Measurements from ENCODE around the gene HOXB4.

HOXB4 gene

DNA sequence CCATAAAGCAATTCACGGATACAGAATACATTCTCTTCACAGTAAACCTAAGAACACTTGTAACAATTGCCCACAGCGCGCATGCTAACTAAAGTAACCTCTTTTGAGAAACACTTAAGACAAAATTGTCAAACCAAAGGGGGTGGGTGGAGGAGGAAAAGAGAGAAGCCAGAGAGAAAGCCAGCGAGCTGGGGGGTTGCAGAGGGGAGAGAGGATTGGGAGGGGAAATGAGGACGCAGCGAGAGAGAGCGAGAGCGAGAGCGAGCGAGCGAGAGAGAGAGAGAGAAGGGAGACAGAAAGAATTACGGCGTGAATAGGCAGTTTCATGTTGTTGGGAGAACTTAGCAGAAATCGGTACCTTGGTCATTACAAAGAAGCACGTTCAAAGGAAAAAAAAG is 34.3 kb upstream of the HOXB4 start:
- Histone ChIP-seq H3K27ac (ENCODE audit: low read depth, low read length) (no peak overlapping the region), H3K27me3 (ENCODE audit: control insufficient read depth, low read length) (peaks cover 48% of the 10 kb centered on the region), H3K9me2 (replicated peaks; ENCODE audit: control insufficient read depth, low read length) (no peaks in the 10 kb centered on the region), H3K79me2 (ENCODE audit: control insufficient read depth, low read length) (no peaks in the 10 kb centered on the region), H3K36me3 (ENCODE audit: control insufficient read depth, low read length) (no peaks in the 10 kb centered on the region), H3K4me1 (ENCODE audit: control insufficient read depth, low read length) (peaks cover 24% of the 10 kb centered on the region), H3K9me3 (ENCODE audit: control insufficient read depth, insufficient read depth, low read length) (no peaks in the 10 kb centered on the region), H3F3A (ENCODE audit: control insufficient read depth, insufficient read depth) (no peaks in the 10 kb centered on the region), H4K20me1 (ENCODE audit: control insufficient read depth, insufficient read depth, low read depth, low read length) (no peaks in the 10 kb centered on the region), H3K4me3 (ENCODE audit: low read length) (peak overlapping the region; percentile 83), H3K4me2 (ENCODE audit: low read length) (peak overlapping the region; percentile 82)
- TF ChIP-seq, protein P1, sequence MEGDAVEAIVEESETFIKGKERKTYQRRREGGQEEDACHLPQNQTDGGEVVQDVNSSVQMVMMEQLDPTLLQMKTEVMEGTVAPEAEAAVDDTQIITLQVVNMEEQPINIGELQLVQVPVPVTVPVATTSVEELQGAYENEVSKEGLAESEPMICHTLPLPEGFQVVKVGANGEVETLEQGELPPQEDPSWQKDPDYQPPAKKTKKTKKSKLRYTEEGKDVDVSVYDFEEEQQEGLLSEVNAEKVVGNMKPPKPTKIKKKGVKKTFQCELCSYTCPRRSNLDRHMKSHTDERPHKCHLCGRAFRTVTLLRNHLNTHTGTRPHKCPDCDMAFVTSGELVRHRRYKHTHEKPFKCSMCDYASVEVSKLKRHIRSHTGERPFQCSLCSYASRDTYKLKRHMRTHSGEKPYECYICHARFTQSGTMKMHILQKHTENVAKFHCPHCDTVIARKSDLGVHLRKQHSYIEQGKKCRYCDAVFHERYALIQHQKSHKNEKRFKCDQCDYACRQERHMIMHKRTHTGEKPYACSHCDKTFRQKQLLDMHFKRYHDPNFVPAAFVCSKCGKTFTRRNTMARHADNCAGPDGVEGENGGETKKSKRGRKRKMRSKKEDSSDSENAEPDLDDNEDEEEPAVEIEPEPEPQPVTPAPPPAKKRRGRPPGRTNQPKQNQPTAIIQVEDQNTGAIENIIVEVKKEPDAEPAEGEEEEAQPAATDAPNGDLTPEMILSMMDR (IDR thresholded peaks at IDR 0.05; ENCODE audit: low read depth, low read length, poor library complexity, severe bottlenecking) = no peak
- TF ChIP-seq EZH2phosphoT487 (IDR thresholded peaks at IDR 0.05; ENCODE audit: borderline replicate concordance, low read length) = peak; percentile 98; the same call in 1 of the 2 replicates

DNA sequence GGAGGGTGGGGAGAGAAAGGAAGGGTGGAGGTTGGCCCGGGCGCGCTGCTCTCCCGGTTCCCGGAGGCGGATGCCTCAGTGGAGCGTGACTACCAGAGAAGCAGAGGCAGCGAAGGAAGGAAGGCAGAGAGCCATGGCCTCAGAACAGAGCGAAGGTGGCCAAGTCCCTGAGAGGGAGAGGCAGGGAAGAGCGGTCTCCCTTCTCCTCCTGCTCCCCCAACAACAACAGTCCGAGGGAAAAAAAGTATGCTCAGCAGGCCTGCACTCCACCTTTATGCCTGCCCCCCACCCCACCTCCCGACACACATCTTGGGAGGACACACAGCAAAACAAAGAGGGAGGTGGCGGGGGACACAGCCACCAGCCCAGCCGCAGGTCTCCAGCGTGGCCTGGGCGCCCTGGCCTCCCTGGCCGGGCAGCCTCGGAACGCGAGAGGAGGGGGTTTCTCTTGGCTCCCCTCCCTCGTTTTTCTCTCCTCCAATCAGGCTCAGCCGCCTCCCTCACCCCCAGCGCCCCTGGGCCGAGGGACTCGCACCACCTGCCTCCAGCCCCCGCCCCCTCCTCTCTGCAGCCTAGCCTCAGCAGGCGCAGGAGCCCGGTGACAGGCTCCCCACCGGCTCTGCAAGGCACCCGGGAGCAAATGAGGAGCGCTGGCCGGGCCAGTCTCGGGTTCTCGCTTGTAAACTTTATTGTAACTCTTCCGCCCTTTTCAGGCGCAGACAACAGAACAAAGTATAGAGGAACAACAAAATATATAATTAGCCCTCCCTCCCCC is 33.7 kb upstream of the HOXB4 start:
- Histone ChIP-seq H3K9me3 (ENCODE audit: control insufficient read depth, insufficient read depth, low read length) (no peaks in the 10 kb centered on the region), H3K4me3 (ENCODE audit: low read length) (peak overlapping the region; percentile 83), H3K36me3 (ENCODE audit: control insufficient read depth, low read length) (no peaks in the 10 kb centered on the region), H3F3A (ENCODE audit: control insufficient read depth, insufficient read depth) (no peaks in the 10 kb centered on the region), H3K79me2 (ENCODE audit: control insufficient read depth, low read length) (no peaks in the 10 kb centered on the region), H3K9me2 (replicated peaks; ENCODE audit: control insufficient read depth, low read length) (no peaks in the 10 kb centered on the region), H4K20me1 (ENCODE audit: control insufficient read depth, insufficient read depth, low read depth, low read length) (no peaks in the 10 kb centered on the region), H3K4me2 (ENCODE audit: low read length) (peak overlapping the region; percentile 82), H3K27me3 (ENCODE audit: control insufficient read depth, low read length) (peaks cover 43% of the 10 kb centered on the region), H3K4me1 (ENCODE audit: control insufficient read depth, low read length) (peaks cover 24% of the 10 kb centered on the region), H3K27ac (ENCODE audit: low read depth, low read length) (no peak overlapping the region)
- TF ChIP-seq, protein P1 (IDR thresholded peaks at IDR 0.05; ENCODE audit: low read depth, low read length, poor library complexity, severe bottlenecking) = no peak

DNA sequence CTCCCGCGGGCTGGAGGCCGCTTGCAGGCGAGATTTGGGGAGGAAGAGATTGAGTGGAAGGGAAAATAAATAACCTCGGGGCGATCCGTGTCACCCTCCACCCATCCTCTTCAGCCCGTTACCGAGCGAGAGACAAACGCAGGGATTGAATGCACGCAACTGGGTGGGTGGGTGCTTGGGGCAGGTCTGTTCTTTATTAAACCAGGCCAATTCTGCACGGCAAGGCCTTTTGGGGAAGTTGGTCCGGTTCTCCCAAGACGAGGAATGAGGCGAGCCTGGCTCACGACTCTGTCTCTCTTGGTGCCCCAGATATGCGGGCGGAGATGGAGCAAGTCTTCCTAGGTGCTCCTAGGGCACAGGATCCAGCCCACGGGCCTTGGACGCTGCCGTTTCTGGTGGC is 33.1 kb upstream of the HOXB4 start:
- no peaks in the 10 kb centered on the region for H3K9me3 ChIP-seq (ENCODE audit: control insufficient read depth, insufficient read depth, low read length)
- H3K4me1 ChIP-seq (ENCODE audit: control insufficient read depth, low read length) = peaks cover 24% of the 10 kb centered on the region
- no peaks in the 10 kb centered on the region for H3K9me2 ChIP-seq (replicated peaks; ENCODE audit: control insufficient read depth, low read length)
- no peaks in the 10 kb centered on the region for H3F3A ChIP-seq (ENCODE audit: control insufficient read depth, insufficient read depth)
- no peaks in the 10 kb centered on the region for H4K20me1 ChIP-seq (ENCODE audit: control insufficient read depth, insufficient read depth, low read depth, low read length)
- H3K27me3 ChIP-seq (ENCODE audit: control insufficient read depth, low read length) = peaks cover 37% of the 10 kb centered on the region
- TF ChIP-seq, protein P1 (IDR thresholded peaks at IDR 0.05; ENCODE audit: low read depth, low read length, poor library complexity, severe bottlenecking) = no peak
- TF ChIP-seq EZH2phosphoT487 (IDR thresholded peaks at IDR 0.05; ENCODE audit: borderline replicate concordance, low read length) = no peak
- H3K4me2 ChIP-seq (ENCODE audit: low read length) = peak overlapping the region; percentile 82
- H3K27ac ChIP-seq (ENCODE audit: low read depth, low read length) = no peak overlapping the region
- H3K79me2 ChIP-seq (ENCODE audit: control insufficient read depth, low read length) = no peaks in the 10 kb centered on the region
- H3K36me3 ChIP-seq (ENCODE audit: control insufficient read depth, low read length) = no peaks in the 10 kb centered on the region
- peak overlapping the region; percentile 83 for H3K4me3 ChIP-seq (ENCODE audit: low read length)
